ENCODE measurements around the gene SCRT2. TPM values are rescaled to one million over a fixed set of nuclear protein-coding genes. Genes with fewer than 3 reads are reported as not detected.

SCRT2 gene
- total and polyA plus RNA-seq, 2 of the 8 experiments (the other 6 are each of a cell fraction or from before 2014, with no cell fraction given), result 0.12 to 0.34 TPM

DNA sequence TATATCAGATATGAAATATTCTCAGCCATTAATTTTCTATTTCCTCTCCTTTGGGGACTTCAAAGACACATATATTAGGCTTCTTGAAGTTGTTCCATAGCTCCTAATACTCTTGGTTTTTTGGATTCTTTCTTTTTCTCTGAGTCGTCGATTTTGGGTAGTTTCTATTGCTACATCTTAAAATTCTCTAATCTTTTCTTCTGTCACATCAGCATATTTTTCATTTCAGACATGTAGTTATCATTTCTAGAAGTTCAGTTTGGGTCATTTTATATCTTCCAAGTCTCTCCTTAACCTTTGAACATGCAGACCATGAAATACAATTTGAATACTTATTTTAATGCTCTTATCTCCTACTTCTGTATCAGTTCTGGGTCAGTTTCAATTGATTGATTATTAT, 38.9 kb upstream of the SCRT2 start:
- peaks cover 2% of the 10 kb centered on the region; the same call in 1 of the 2 replicates for H3K23me2 ChIP-seq (ENCODE audit: low read depth, low read length)
- H2BK15ac ChIP-seq (ENCODE audit: low read length), result no peak overlapping the region
- no peak overlapping the region for H4K8ac ChIP-seq (ENCODE audit: extremely low read depth, insufficient read depth, low read length)
- DNase-seq (ENCODE audit: low read depth in 1 of 2, low spot score in 2 of 2) (no peak), FAIRE-seq (no peak)
- no peaks in the 10 kb centered on the region for H3K79me1 ChIP-seq (ENCODE audit: low read depth, low read length)
- H3K36me3 ChIP-seq (ENCODE audit: control insufficient read depth in 2 of 4, insufficient read depth in 4 of 4, low read length in 3 of 4), result no peaks in the 10 kb centered on the region
- H3K23ac ChIP-seq (ENCODE audit: insufficient read length), result no peak overlapping the region
- peaks cover 0 to 5% (median 1%) of the 10 kb centered on the region in 4 experiments; a peak in 4 of 7 replicates for H3K27me3 ChIP-seq (replicated peaks in 1 of 4; ENCODE audit: control insufficient read depth in 3 of 4, extremely low read depth in 1 of 4, insufficient read depth in 3 of 4, low read length in 3 of 4)
- H4K91ac ChIP-seq (replicated peaks; ENCODE audit: insufficient read length, low read length), result no peak overlapping the region
- no peak overlapping the region for H4K5ac ChIP-seq (ENCODE audit: insufficient read length, low read depth, low read length)
- 79% methylated on average over 2 of the region's 2 CpGs; no CpG with 5 or more reads in 1 of the 2 experiments for WGBS, 2 experiments (ENCODE audit: extremely low coverage in 1 of 2, insufficient coverage in 1 of 2, insufficient read length in 1 of 2, insufficient replicate concordance in 2 of 2, low coverage in 1 of 2, low lambda C conversion rate in 2 of 2, missing lambda C conversion rate in 1 of 2)
- H3K56ac ChIP-seq (replicated peaks; ENCODE audit: insufficient read length, low read depth, low read length), result no peak overlapping the region
- H2AK5ac ChIP-seq (ENCODE audit: low read depth, low read length), result no peak overlapping the region
- TF ChIP-seq SP1 (IDR thresholded peaks at IDR 0.05; ENCODE audit: low read depth, low read length) (no peak), CEBPB (IDR thresholded peaks at IDR 0.05; ENCODE audit: low read depth, low read length) (no peak), PHF8 (conservative IDR thresholded peaks at IDR 0.05; ENCODE audit: low read depth, low read length) (no peak), CBX8 (IDR thresholded peaks at IDR 0.05; ENCODE audit: borderline replicate concordance, low read depth, low read length) (no peak), POLR2AphosphoS5 (IDR thresholded peaks at IDR 0.05; ENCODE audit: low read depth, low read length) (no peak), HDAC6 (IDR thresholded peaks at IDR 0.05; ENCODE audit: low read depth, low read length) (no peak), BACH1 (IDR thresholded peaks at IDR 0.05; ENCODE audit: low read length) (no peak)
- TF ChIP-seq, protein P1, sequence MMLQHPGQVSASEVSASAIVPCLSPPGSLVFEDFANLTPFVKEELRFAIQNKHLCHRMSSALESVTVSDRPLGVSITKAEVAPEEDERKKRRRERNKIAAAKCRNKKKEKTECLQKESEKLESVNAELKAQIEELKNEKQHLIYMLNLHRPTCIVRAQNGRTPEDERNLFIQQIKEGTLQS (IDR thresholded peaks at IDR 0.05; ENCODE audit: insufficient read depth, low read depth, low read length), result no peak
- TF ChIP-seq, protein P2, sequence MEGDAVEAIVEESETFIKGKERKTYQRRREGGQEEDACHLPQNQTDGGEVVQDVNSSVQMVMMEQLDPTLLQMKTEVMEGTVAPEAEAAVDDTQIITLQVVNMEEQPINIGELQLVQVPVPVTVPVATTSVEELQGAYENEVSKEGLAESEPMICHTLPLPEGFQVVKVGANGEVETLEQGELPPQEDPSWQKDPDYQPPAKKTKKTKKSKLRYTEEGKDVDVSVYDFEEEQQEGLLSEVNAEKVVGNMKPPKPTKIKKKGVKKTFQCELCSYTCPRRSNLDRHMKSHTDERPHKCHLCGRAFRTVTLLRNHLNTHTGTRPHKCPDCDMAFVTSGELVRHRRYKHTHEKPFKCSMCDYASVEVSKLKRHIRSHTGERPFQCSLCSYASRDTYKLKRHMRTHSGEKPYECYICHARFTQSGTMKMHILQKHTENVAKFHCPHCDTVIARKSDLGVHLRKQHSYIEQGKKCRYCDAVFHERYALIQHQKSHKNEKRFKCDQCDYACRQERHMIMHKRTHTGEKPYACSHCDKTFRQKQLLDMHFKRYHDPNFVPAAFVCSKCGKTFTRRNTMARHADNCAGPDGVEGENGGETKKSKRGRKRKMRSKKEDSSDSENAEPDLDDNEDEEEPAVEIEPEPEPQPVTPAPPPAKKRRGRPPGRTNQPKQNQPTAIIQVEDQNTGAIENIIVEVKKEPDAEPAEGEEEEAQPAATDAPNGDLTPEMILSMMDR (IDR thresholded peaks at IDR 0.05; ENCODE audit: control extremely low read depth in 1 of 3, insufficient read depth in 1 of 3, low read depth in 1 of 3, low read length in 3 of 3), result no peak
- H2BK12ac ChIP-seq (ENCODE audit: low read depth, low read length), result no peak overlapping the region
- no peak overlapping the region for H3K14ac ChIP-seq (ENCODE audit: insufficient read length)
- H3K4me1 ChIP-seq (replicated peaks in 1 of 4; ENCODE audit: control insufficient read depth in 3 of 4, insufficient read depth in 4 of 4, low read length in 3 of 4), result peaks cover 0 to 7% (median 0%) of the 10 kb centered on the region in 4 experiments; a peak in 1 of 7 replicates
- no peak overlapping the region for H3K4ac ChIP-seq (replicated peaks; ENCODE audit: insufficient read length, low read depth, low read length)
- H2BK20ac ChIP-seq (ENCODE audit: low read length), result no peak overlapping the region
- no peak overlapping the region for H3K18ac ChIP-seq (ENCODE audit: extremely low read depth, low read length)
- no peaks in the 10 kb centered on the region for H3K79me2 ChIP-seq (ENCODE audit: control insufficient read depth in 1 of 2, insufficient read depth in 2 of 2, low read length in 2 of 2)
- H2BK120ac ChIP-seq (replicated peaks; ENCODE audit: low read depth, low read length), result no peak overlapping the region
- CTCF ChIA-PET (ENCODE audit: partially characterized antibody), result interaction anchor here (1.4 kb wide), 1 partner anchor 8 kb away, joined by 3 read pairs; no protein-coding TSS in a partner anchor
- H2BK5ac ChIP-seq (ENCODE audit: low read depth, low read length), result no peak overlapping the region
- H2AFZ ChIP-seq (ENCODE audit: low read length), result no peak overlapping the region
- H3K4me2 ChIP-seq (ENCODE audit: insufficient read depth in 1 of 2, low read depth in 2 of 2, low read length in 2 of 2), result no peak overlapping the region
- no peak overlapping the region for H3K27ac ChIP-seq (ENCODE audit: low read depth, low read length)
- no peak overlapping the region for H3K9ac ChIP-seq (replicated peaks in 1 of 4; ENCODE audit: extremely low read depth in 1 of 4, low read depth in 3 of 4, low read length in 3 of 4)
- 0 out of 4 replicates have a peak, but pooled peaks cover 0 to 1% of the 10 kb centered on the region in 2 experiments for H3K9me3 ChIP-seq (ENCODE audit: insufficient read depth in 2 of 2, low read depth in 1 of 2, low read length in 1 of 2)
- POLR2A ChIA-PET (ENCODE audit: partially characterized antibody), result interaction anchor here (0.6 kb wide), 1 partner anchor 61 kb away, joined by 4 read pairs; no protein-coding TSS in a partner anchor
- H3K4me3 ChIP-seq (ENCODE audit: extremely low read depth in 1 of 4, insufficient read depth in 2 of 4, low read depth in 3 of 4, low read length in 4 of 4), result no peak overlapping the region
- no peaks in the 10 kb centered on the region for H4K20me1 ChIP-seq (replicated peaks in 1 of 2; ENCODE audit: control insufficient read depth in 1 of 2, insufficient read depth in 2 of 2, low read length in 2 of 2)
